WTC11 (cell line): ENCODE data around the gene MPEG1. TPM values are rescaled to one million over a fixed set of nuclear protein-coding genes. Genes with fewer than 3 reads are reported as not detected.

Experiments
- ATAC-seq: fragments of 200-7000 bp; cut with Tn5 transposase; 2 replicates; pipeline ENCODE4 v1.10.0; 2021; ENCODE audit warnings: mild to moderate bottlenecking, moderate library complexity
- CTCF ChIA-PET: fragments of 300-600 bp; sonication (Branson Sonifier 250); formaldehyde crosslinking; loops from one replicate; lab custom pipeline; 2021; ENCODE audit warnings: antibody characterized with exemption; lab: Charles Lee
- POLR2A ChIA-PET: fragments of 350-600 bp; sonication (Branson Sonifier 250); formaldehyde crosslinking; loops from one replicate; lab custom pipeline; 2021; ENCODE audit warnings: antibody characterized with exemption; lab: Charles Lee
- DNase-seq: peaks from one replicate; pipeline ENCODE4 v3.0.0; 2021; ENCODE audit warnings: low spot score
- H3K27ac Mint-ChIP-seq: 2 replicates; pipeline ENCODE4 v1.8.0; 2021; ENCODE audit warnings: mixed read lengths
- H3K27me3 Mint-ChIP-seq: 2 replicates; pipeline ENCODE4 v1.8.0; 2021; ENCODE audit warnings: low read depth, mild to moderate bottlenecking, moderate library complexity, mixed read lengths
- H3K36me3 Mint-ChIP-seq: 2 replicates; pipeline ENCODE4 v1.8.0; 2021; ENCODE audit warnings: mixed read lengths
- H3K4me1 Mint-ChIP-seq: 2 replicates; pipeline ENCODE4 v1.8.0; 2022; ENCODE audit warnings: mixed read lengths
- H3K4me3 Mint-ChIP-seq: 2 replicates; pipeline ENCODE4 v1.8.0; 2021; ENCODE audit warnings: mild to moderate bottlenecking, moderate library complexity, mixed read lengths
- H3K9me3 Mint-ChIP-seq: 2 replicates; pipeline ENCODE4 v1.8.0; 2021; ENCODE audit warnings: mixed read lengths
- ATF6 ChIP-seq: sonication (generic); formaldehyde crosslinking; IDR thresholded peaks from 2 replicates; pipeline ENCODE4 v1.8.1; 2023; ENCODE audit warnings: mild to moderate bottlenecking, missing genetic modification reagents
- CBFB ChIP-seq: sonication (generic); formaldehyde crosslinking; IDR thresholded peaks from 2 replicates; pipeline ENCODE4 v1.8.1; 2022; ENCODE audit warnings: mild to moderate bottlenecking, low read depth, missing genetic modification reagents
- CTCF ChIP-seq: fragments of 200-600 bp; IDR thresholded peaks from 2 replicates; pipeline ENCODE4 v1.8.0; 2022; ENCODE audit warnings: antibody characterized with exemption
- E2F4 ChIP-seq: sonication (generic); formaldehyde crosslinking; IDR thresholded peaks from 2 replicates; pipeline ENCODE4 v1.8.1; 2022; ENCODE audit warnings: low read depth, mild to moderate bottlenecking, moderate library complexity, missing genetic modification reagents, borderline replicate concordance
- ELF4 ChIP-seq: sonication (generic); formaldehyde crosslinking; IDR thresholded peaks from 2 replicates; pipeline ENCODE4 v1.8.1; 2022; ENCODE audit warnings: low read depth, mild to moderate bottlenecking, moderate library complexity, missing genetic modification reagents
- EMX1 ChIP-seq: fragments of 250-450 bp; sonication (Bioruptor Pico); IDR thresholded peaks from 2 replicates; pipeline ENCODE4 v1.8.0; 2021; ENCODE audit warnings: mild to moderate bottlenecking
- ERG ChIP-seq: fragments of 250-450 bp; sonication (Bioruptor Pico); IDR thresholded peaks from 2 replicates; pipeline ENCODE4 v1.8.0; 2021; ENCODE audit warnings: mild to moderate bottlenecking
- FOXP1 ChIP-seq: sonication (generic); formaldehyde crosslinking; IDR thresholded peaks from 2 replicates; pipeline ENCODE4 v1.8.0; 2022; ENCODE audit warnings: missing genetic modification reagents, mild to moderate bottlenecking, moderate library complexity, borderline replicate concordance
- GABPB1 ChIP-seq: sonication (generic); formaldehyde crosslinking; IDR thresholded peaks from 2 replicates; pipeline ENCODE4 v1.8.1; 2023; ENCODE audit warnings: mild to moderate bottlenecking, missing genetic modification reagents
- JAZF1 ChIP-seq: fragments of 250-450 bp; sonication (Bioruptor Pico); IDR thresholded peaks from 2 replicates; pipeline ENCODE4 v1.9.0; 2021; ENCODE audit warnings: moderate library complexity, mild to moderate bottlenecking, inconsistent platforms
- MAX ChIP-seq: sonication (generic); formaldehyde crosslinking; IDR thresholded peaks from 2 replicates; pipeline ENCODE4 v1.8.0; 2022; ENCODE audit warnings: mild to moderate bottlenecking, missing genetic modification reagents
- MYBL2 ChIP-seq: sonication (generic); formaldehyde crosslinking; IDR thresholded peaks from 2 replicates; pipeline ENCODE4 v1.8.1; 2023; ENCODE audit warnings: mild to moderate bottlenecking, moderate library complexity, missing genetic modification reagents
- NR3C1 ChIP-seq: sonication (generic); formaldehyde crosslinking; conservative IDR thresholded peaks from 2 replicates; pipeline ENCODE4 v1.8.1; 2023; ENCODE audit warnings: low read depth, mild to moderate bottlenecking, missing genetic modification reagents
- SMAD3 ChIP-seq: sonication (generic); formaldehyde crosslinking; IDR thresholded peaks from 2 replicates; pipeline ENCODE4 v1.8.0; 2022; ENCODE audit warnings: missing genetic modification reagents, mild to moderate bottlenecking, borderline replicate concordance
- SP1 ChIP-seq: sonication (generic); formaldehyde crosslinking; conservative IDR thresholded peaks from 2 replicates; pipeline ENCODE4 v1.8.1; 2022; ENCODE audit warnings: missing genetic modification reagents
- ZNF138 ChIP-seq: sonication (generic); formaldehyde crosslinking; conservative IDR thresholded peaks from 2 replicates; pipeline ENCODE4 v1.8.1; 2022; ENCODE audit warnings: mild to moderate bottlenecking, moderate library complexity, missing genetic modification reagents
- ZNF232 ChIP-seq: sonication (generic); formaldehyde crosslinking; IDR thresholded peaks from 2 replicates; pipeline ENCODE4 v1.8.0; 2022; ENCODE audit warnings: mild to moderate bottlenecking, missing genetic modification reagents
- ZNF396 ChIP-seq: fragments of 250-450 bp; sonication (Bioruptor Pico); IDR thresholded peaks from 2 replicates; pipeline ENCODE4 v1.8.0; 2021; ENCODE audit warnings: mild to moderate bottlenecking, moderate library complexity, borderline replicate concordance
- ZNF425 ChIP-seq: fragments of 250-450 bp; sonication (Bioruptor Pico); conservative IDR thresholded peaks from 2 replicates; pipeline ENCODE4 v1.9.0; 2021; ENCODE audit warnings: mild to moderate bottlenecking
- ZNF671 ChIP-seq: fragments of 250-450 bp; sonication (Bioruptor Pico); IDR thresholded peaks from 2 replicates; pipeline ENCODE4 v1.8.0; 2021; ENCODE audit warnings: mild to moderate bottlenecking
- total RNA-seq: library from RNA; stranded (reverse); gene quantifications from 3 replicates; pipeline ENCODE4 v1.2.3, GENCODE V29; 2021

The MPEG1 gene
- total RNA-seq, 1 experiment from 2014 or later: 0.09 TPM

GRCh38 chr11:59180168-59180776 is 32.5 kb downstream of the MPEG1 start:
- Mint-ChIP-seq H3K36me3 (peaks cover 35% of the 10 kb centered on the region), H3K27ac (no peak overlapping the region), H3K4me3 (no peak overlapping the region), H3K9me3 (peaks cover 15% of the 10 kb centered on the region), H3K27me3 (no peaks in the 10 kb centered on the region; the same call in 1 of the 2 replicates), H3K4me1 (peaks cover 34% of the 10 kb centered on the region)
- DNase-seq (no peak), ATAC-seq (no peak)
- ChIA-PET POLR2A (no interaction called here), CTCF (interaction anchor here (1.4 to 8.6 kb wide), 4 partner anchors 8 to 44 kb away, joined by 3 to 382 read pairs (median 7); partner anchors contain the start of gene DTX4)
- TF ChIP-seq FOXP1 (CRISPR knock-in tag) (no peak), E2F4 (no peak), EMX1 (CRISPR knock-in tag) (no peak), ZNF425 (no peak), MAX (no peak), ZNF396 (CRISPR knock-in tag) (no peak), ATF6 (CRISPR knock-in tag) (no peak), JAZF1 (CRISPR knock-in tag) (no peak), MYBL2 (no peak), CTCF (no peak), GABPB1 (CRISPR knock-in tag) (no peak)

GRCh38 chr11:59179121-59179520 is 33.6 kb downstream of the MPEG1 start:
- H3K4me3 Mint-ChIP-seq: no peak overlapping the region
- TF ChIP-seq MYBL2: no peak
- no peak for TF ChIP-seq ERG (CRISPR knock-in tag)
- TF ChIP-seq ZNF671: no peak
- no peak for TF ChIP-seq ELF4 (CRISPR knock-in tag)
- TF ChIP-seq SP1 (CRISPR knock-in tag): no peak
- TF ChIP-seq NR3C1: no peak
- TF ChIP-seq E2F4: no peak
- TF ChIP-seq MAX: no peak
- no peak for TF ChIP-seq SMAD3 (CRISPR knock-in tag)
- no peak for TF ChIP-seq ZNF232 (CRISPR knock-in tag)
- TF ChIP-seq ZNF138 (CRISPR knock-in tag): no peak
- no peak for TF ChIP-seq CBFB (CRISPR knock-in tag)
- no peak for TF ChIP-seq EMX1 (CRISPR knock-in tag)
- ChIA-PET POLR2A (no interaction called here), CTCF (interaction anchor here (1.6 to 14.2 kb wide), 4 partner anchors 5 to 43 kb away, joined by 3 to 382 read pairs (median 8); no protein-coding TSS in a partner anchor)
- H3K27ac Mint-ChIP-seq: no peak overlapping the region
- peaks cover 36% of the 10 kb centered on the region for H3K4me1 Mint-ChIP-seq
- ATAC-seq: no peak
- DNase-seq: no peak
- no peaks in the 10 kb centered on the region; the same call in 1 of the 2 replicates for H3K27me3 Mint-ChIP-seq
- peaks cover 35% of the 10 kb centered on the region for H3K36me3 Mint-ChIP-seq
- H3K9me3 Mint-ChIP-seq: peaks cover 15% of the 10 kb centered on the region
